ENCODE data around the gene SASH1. TPM values are rescaled to one million over a fixed set of nuclear protein-coding genes. Genes with fewer than 3 reads are reported as not detected.

SASH1 gene
- total RNA-seq, 1 experiment from 2014 or later: 9.8 TPM

DNA sequence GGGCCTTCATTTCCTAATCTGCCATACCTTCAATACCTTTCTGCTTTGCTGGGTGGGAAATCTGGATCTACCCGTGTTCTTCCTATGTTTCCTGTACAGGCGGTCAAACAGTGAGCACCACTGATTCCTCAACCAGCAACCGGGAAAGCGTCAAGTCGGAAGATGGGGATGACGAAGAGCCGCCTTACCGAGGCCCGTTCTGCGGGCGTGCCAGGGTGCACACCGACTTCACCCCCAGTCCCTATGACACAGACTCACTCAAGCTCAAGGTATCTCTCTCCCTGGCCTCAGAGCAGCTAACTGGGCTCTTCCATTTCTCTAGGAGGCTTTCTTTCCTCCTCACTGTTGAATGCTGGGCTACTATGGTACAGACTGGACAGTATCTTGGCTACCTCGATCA, 190.1 kb downstream of the SASH1 start:
- POLR2A ChIA-PET (ENCODE audit: unreplicated experiment): interaction anchor here (0.6 kb wide), 1 partner anchor 993 kb away, joined by 3 read pairs; no protein-coding TSS in a partner anchor
- H3K4me3 ChIP-seq (ENCODE audit: low read length): no peak overlapping the region
- H3K27ac ChIP-seq (ENCODE audit: low read length): no peak overlapping the region
- TF ChIP-seq, protein P1, sequence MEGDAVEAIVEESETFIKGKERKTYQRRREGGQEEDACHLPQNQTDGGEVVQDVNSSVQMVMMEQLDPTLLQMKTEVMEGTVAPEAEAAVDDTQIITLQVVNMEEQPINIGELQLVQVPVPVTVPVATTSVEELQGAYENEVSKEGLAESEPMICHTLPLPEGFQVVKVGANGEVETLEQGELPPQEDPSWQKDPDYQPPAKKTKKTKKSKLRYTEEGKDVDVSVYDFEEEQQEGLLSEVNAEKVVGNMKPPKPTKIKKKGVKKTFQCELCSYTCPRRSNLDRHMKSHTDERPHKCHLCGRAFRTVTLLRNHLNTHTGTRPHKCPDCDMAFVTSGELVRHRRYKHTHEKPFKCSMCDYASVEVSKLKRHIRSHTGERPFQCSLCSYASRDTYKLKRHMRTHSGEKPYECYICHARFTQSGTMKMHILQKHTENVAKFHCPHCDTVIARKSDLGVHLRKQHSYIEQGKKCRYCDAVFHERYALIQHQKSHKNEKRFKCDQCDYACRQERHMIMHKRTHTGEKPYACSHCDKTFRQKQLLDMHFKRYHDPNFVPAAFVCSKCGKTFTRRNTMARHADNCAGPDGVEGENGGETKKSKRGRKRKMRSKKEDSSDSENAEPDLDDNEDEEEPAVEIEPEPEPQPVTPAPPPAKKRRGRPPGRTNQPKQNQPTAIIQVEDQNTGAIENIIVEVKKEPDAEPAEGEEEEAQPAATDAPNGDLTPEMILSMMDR (conservative IDR thresholded peaks at IDR 0.05; ENCODE audit: low read depth, low read length): no peak
- TF ChIP-seq EZH2 (IDR thresholded peaks at IDR 0.05; ENCODE audit: low read length, unreplicated experiment) (no peak), EZH2phosphoT487 (IDR thresholded peaks at IDR 0.05; ENCODE audit: borderline replicate concordance, low read length) (no peak)
- H3K79me2 ChIP-seq (ENCODE audit: low read length): no peaks in the 10 kb centered on the region
- CTCF ChIA-PET: no interaction called here
- H4K20me1 ChIP-seq (ENCODE audit: low read length): no peaks in the 10 kb centered on the region
- BruUV-seq (replicated peaks): no TSS peak
- H3K9me3 ChIP-seq (ENCODE audit: low read length): no peaks in the 10 kb centered on the region
- intact Hi-C loops (cut with micrococcal nuclease): no loop called here
- no peaks in the 10 kb centered on the region for H3K36me3 ChIP-seq (ENCODE audit: low read depth, low read length)
- DNase-seq: no peak
- H3K9me2 ChIP-seq (replicated peaks; ENCODE audit: low read length): no peaks in the 10 kb centered on the region
- no peaks in the 10 kb centered on the region for H3F3A ChIP-seq (ENCODE audit: low read length, unreplicated experiment)
- no peak for ATAC-seq
- H3K4me1 ChIP-seq (ENCODE audit: insufficient read depth, low read length): peaks cover 10% of the 10 kb centered on the region
- H3K27me3 ChIP-seq (ENCODE audit: low read length): no peaks in the 10 kb centered on the region
- H3K4me2 ChIP-seq (ENCODE audit: low read length): no peak overlapping the region
- H3K9ac ChIP-seq (ENCODE audit: low read length): no peak overlapping the region
- H2AFZ ChIP-seq (ENCODE audit: low read length): no peak overlapping the region

DNA sequence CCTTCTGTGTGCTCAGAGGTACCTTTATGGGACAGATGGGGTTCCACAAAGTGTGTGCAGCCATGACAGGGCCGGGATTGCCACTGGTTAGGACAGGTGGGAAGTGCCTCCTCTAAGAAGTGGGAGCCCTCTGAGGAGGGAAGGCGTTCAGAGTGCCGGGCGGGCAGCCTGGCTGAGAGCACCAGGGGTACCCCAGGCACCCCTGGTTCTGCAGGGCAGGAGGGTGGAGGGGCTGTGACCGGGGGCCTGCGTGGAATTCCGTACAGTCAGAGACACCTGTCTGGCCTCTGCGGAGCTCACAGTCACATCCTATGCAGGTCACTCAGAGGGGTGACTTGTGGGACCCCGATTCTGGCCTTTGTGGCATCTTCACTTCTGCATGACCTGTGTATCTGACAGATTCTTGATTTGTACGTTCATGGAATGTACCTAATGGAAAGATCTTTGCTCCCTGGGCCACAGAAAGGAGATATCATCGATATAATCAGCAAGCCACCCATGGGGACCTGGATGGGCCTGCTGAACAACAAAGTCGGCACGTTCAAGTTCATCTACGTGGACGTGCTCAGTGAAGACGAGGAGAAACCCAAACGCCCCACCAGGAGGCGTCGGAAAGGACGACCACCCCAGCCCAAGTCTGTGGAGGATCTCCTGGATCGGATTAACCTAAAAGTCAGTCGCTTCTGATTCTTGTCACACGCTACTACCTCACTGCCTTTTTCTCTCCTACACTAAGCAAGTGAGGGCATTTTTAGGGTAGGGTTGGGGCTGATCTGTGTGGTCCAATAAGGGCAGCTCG, 190.9 kb downstream of the SASH1 start:
- H3K9ac ChIP-seq (ENCODE audit: low read length): no peak overlapping the region
- H3K36me3 ChIP-seq (ENCODE audit: low read depth, low read length): no peaks in the 10 kb centered on the region
- no TSS peak for BruUV-seq (replicated peaks)
- no peaks in the 10 kb centered on the region for H3F3A ChIP-seq (ENCODE audit: low read length, unreplicated experiment)
- no peak overlapping the region for H3K4me2 ChIP-seq (ENCODE audit: low read length)
- ChIA-PET POLR2A (ENCODE audit: unreplicated experiment) (no interaction called here), CTCF (no interaction called here)
- H3K4me3 ChIP-seq (ENCODE audit: low read length): no peak overlapping the region
- H3K27me3 ChIP-seq (ENCODE audit: low read length): no peaks in the 10 kb centered on the region
- TF ChIP-seq, protein P1 (conservative IDR thresholded peaks at IDR 0.05; ENCODE audit: low read depth, low read length): no peak
- TF ChIP-seq EZH2phosphoT487 (IDR thresholded peaks at IDR 0.05; ENCODE audit: borderline replicate concordance, low read length) (no peak), EZH2 (IDR thresholded peaks at IDR 0.05; ENCODE audit: low read length, unreplicated experiment) (no peak)
- ATAC-seq (no peak), DNase-seq (no peak)
- intact Hi-C loops (cut with micrococcal nuclease): no loop called here
- no peaks in the 10 kb centered on the region for H3K9me2 ChIP-seq (replicated peaks; ENCODE audit: low read length)
- no peaks in the 10 kb centered on the region for H3K9me3 ChIP-seq (ENCODE audit: low read length)
- H3K4me1 ChIP-seq (ENCODE audit: insufficient read depth, low read length): peaks cover 10% of the 10 kb centered on the region
- H3K79me2 ChIP-seq (ENCODE audit: low read length): no peaks in the 10 kb centered on the region
- no peaks in the 10 kb centered on the region for H4K20me1 ChIP-seq (ENCODE audit: low read length)
- no peak overlapping the region for H2AFZ ChIP-seq (ENCODE audit: low read length)
- H3K27ac ChIP-seq (ENCODE audit: low read length): no peak overlapping the region

DNA sequence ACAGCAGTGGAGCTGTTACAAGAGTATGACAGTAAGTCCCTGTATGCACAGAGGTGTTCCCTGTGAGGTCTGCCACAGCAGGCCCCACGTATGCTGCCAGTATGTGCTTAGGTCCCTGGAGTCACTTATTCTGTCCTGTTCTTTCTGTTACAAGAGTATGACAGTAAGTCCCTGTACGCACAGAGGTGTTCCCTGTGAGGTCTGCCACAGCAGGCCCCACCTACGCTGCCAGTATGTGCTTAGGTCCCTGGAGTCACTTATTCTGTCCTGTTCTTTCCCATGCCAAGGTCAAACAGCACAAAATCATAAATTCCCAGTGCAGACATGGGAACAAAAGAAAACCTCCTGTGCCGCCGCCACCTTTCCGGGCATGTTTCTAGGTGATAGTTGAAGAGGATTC, 192.2 kb downstream of the SASH1 start:
- Histone ChIP-seq H3K27me3 (ENCODE audit: low read length) (no peaks in the 10 kb centered on the region), H3K27ac (ENCODE audit: low read length) (no peak overlapping the region), H2AFZ (ENCODE audit: low read length) (no peak overlapping the region), H3K36me3 (ENCODE audit: low read depth, low read length) (no peaks in the 10 kb centered on the region), H4K20me1 (ENCODE audit: low read length) (no peaks in the 10 kb centered on the region), H3K4me1 (ENCODE audit: insufficient read depth, low read length) (peaks cover 10% of the 10 kb centered on the region), H3K9me2 (replicated peaks; ENCODE audit: low read length) (no peaks in the 10 kb centered on the region), H3K4me3 (ENCODE audit: low read length) (no peak overlapping the region), H3F3A (ENCODE audit: low read length, unreplicated experiment) (no peaks in the 10 kb centered on the region), H3K9me3 (ENCODE audit: low read length) (no peaks in the 10 kb centered on the region), H3K4me2 (ENCODE audit: low read length) (no peak overlapping the region), H3K9ac (ENCODE audit: low read length) (no peak overlapping the region), H3K79me2 (ENCODE audit: low read length) (no peaks in the 10 kb centered on the region)
- ATAC-seq (no peak), DNase-seq (no peak)
- no TSS peak for BruUV-seq (replicated peaks)
- TF ChIP-seq EZH2phosphoT487 (IDR thresholded peaks at IDR 0.05; ENCODE audit: borderline replicate concordance, low read length) (no peak), EZH2 (IDR thresholded peaks at IDR 0.05; ENCODE audit: low read length, unreplicated experiment) (no peak)
- TF ChIP-seq, protein P1 (conservative IDR thresholded peaks at IDR 0.05; ENCODE audit: low read depth, low read length): no peak
- CTCF ChIA-PET: no interaction called here
- intact Hi-C loops (cut with micrococcal nuclease): no loop called here
- POLR2A ChIA-PET (ENCODE audit: unreplicated experiment): no interaction called here

Measured in PC-3 (cell line).